Measurements from ENCODE around the gene ZBTB17. TPM values are rescaled to one million over a fixed set of nuclear protein-coding genes. Genes with fewer than 3 reads are reported as not detected.

Gene ZBTB17
- total and polyA plus RNA-seq, 2 of the 8 experiments (the other 6 are each of a cell fraction or from before 2014, with no cell fraction given), result 24.7 to 36.2 TPM

DNA sequence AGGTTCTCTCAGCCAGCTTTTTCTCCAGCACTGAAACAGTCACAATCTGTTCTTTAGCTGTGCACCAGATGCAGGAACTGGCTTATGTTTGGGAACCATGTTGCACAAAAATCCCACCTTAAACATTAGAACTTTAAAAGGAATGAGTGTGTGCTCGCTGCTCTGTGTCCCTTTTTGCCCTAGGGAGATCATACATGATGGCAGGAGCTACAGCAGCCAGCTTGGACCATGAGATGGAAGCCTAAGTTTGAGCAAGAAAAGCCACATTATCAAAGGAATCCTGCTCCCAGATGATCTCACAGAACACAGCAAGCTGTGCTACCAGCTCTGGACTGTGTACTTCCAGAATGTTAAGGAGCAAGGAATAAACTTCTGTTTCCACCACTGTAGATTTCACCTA lies 3.5 kb downstream of the ZBTB17 start:
- Histone ChIP-seq H4K91ac (replicated peaks; ENCODE audit: insufficient read length, low read length) (no peak overlapping the region), H2BK15ac (ENCODE audit: low read length) (no peak overlapping the region), H3K27ac (ENCODE audit: low read depth, low read length) (no peak overlapping the region), H2BK20ac (ENCODE audit: low read length) (no peak overlapping the region), H3K79me1 (ENCODE audit: low read depth, low read length) (peaks cover 8% of the 10 kb centered on the region; the same call in 1 of the 2 replicates), H3K79me2 (ENCODE audit: control insufficient read depth in 1 of 2, insufficient read depth in 2 of 2, low read length in 2 of 2) (peaks cover 0 to 12% of the 10 kb centered on the region in 2 experiments; a peak in 2 of 4 replicates), H4K20me1 (replicated peaks in 1 of 2; ENCODE audit: control insufficient read depth in 1 of 2, insufficient read depth in 2 of 2, low read length in 2 of 2) (peaks cover 0 to 3% of the 10 kb centered on the region in 2 experiments), H2AFZ (ENCODE audit: low read length) (no peak overlapping the region), H3K4me2 (ENCODE audit: insufficient read depth in 1 of 2, low read depth in 2 of 2, low read length in 2 of 2) (no peak overlapping the region), H2AK5ac (ENCODE audit: low read depth, low read length) (no peak overlapping the region), H2BK5ac (ENCODE audit: low read depth, low read length) (no peak overlapping the region), H3K18ac (ENCODE audit: extremely low read depth, low read length) (no peak overlapping the region), H3K56ac (replicated peaks; ENCODE audit: insufficient read length, low read depth, low read length) (no peak overlapping the region), H3K4me3 (ENCODE audit: extremely low read depth in 1 of 4, insufficient read depth in 2 of 4, low read depth in 3 of 4, low read length in 4 of 4) (no peak overlapping the region), H4K5ac (ENCODE audit: insufficient read length, low read depth, low read length) (no peak overlapping the region), H3K14ac (ENCODE audit: insufficient read length) (no peak overlapping the region), H3K27me3 (replicated peaks in 1 of 4; ENCODE audit: control insufficient read depth in 3 of 4, extremely low read depth in 1 of 4, insufficient read depth in 3 of 4, low read length in 3 of 4) (no peaks in the 10 kb centered on the region), H2BK120ac (replicated peaks; ENCODE audit: low read depth, low read length) (no peak overlapping the region), H3K4me1 (replicated peaks in 1 of 4; ENCODE audit: control insufficient read depth in 3 of 4, insufficient read depth in 4 of 4, low read length in 3 of 4) (peaks cover 0 to 4% (median 0%) of the 10 kb centered on the region in 4 experiments; a peak in 1 of 7 replicates), H2BK12ac (ENCODE audit: low read depth, low read length) (no peak overlapping the region), H3K23me2 (ENCODE audit: low read depth, low read length) (no peaks in the 10 kb centered on the region), H3K36me3 (ENCODE audit: control insufficient read depth in 2 of 4, insufficient read depth in 4 of 4, low read length in 3 of 4) (peaks cover 0 to 16% (median 8%) of the 10 kb centered on the region in 4 experiments; a peak in 6 of 8 replicates), H3K23ac (ENCODE audit: insufficient read length) (no peak overlapping the region), H3K9me3 (ENCODE audit: insufficient read depth in 2 of 2, low read depth in 1 of 2, low read length in 1 of 2) (peaks cover 12 to 13% of the 10 kb centered on the region in 2 experiments), H3K9ac (replicated peaks in 1 of 4; ENCODE audit: extremely low read depth in 1 of 4, low read depth in 3 of 4, low read length in 3 of 4) (no peak overlapping the region), H3K4ac (replicated peaks; ENCODE audit: insufficient read length, low read depth, low read length) (no peak overlapping the region), H4K8ac (ENCODE audit: extremely low read depth, insufficient read depth, low read length) (no peak overlapping the region)
- TF ChIP-seq FOSL1 (IDR thresholded peaks at IDR 0.05; ENCODE audit: insufficient read depth, low read depth, low read length) (no peak), KDM4A (IDR thresholded peaks at IDR 0.05; ENCODE audit: low read depth, low read length, severe bottlenecking) (no peak), KDM5A (IDR thresholded peaks at IDR 0.05; ENCODE audit: low read length) (no peak), CEBPB (IDR thresholded peaks at IDR 0.05; ENCODE audit: low read depth, low read length) (no peak), YY1 (IDR thresholded peaks at IDR 0.05; ENCODE audit: low read depth, low read length) (no peak), CHD1 (IDR thresholded peaks at IDR 0.05; ENCODE audit: low read depth, low read length) (no peak), CTBP2 (IDR thresholded peaks at IDR 0.05; ENCODE audit: borderline replicate concordance, insufficient read depth, insufficient read length, low read length) (no peak), POLR2A (IDR thresholded peaks at IDR 0.05; ENCODE audit: control extremely low read depth in 1 of 2, low read depth in 2 of 2, low read length in 2 of 2) (no peak), MAFK (IDR thresholded peaks at IDR 0.05; ENCODE audit: low read depth, low read length) (no peak)
- POLR2A ChIA-PET (ENCODE audit: partially characterized antibody), result interaction anchor here (0.6 to 1.6 kb wide), 2 partner anchors 8 to 10 kb away, joined by 3 to 4 read pairs; no protein-coding TSS in a partner anchor
- DNase-seq (ENCODE audit: low read depth in 1 of 2, low spot score in 2 of 2), result no peak
- FAIRE-seq, result no peak
- CTCF ChIA-PET (ENCODE audit: partially characterized antibody), result interaction anchor here (1.0 to 5.7 kb wide), 4 partner anchors 14 to 180 kb away, joined by 3 to 53 read pairs (median 8); no protein-coding TSS in a partner anchor
- WGBS, 2 experiments (ENCODE audit: extremely low coverage in 1 of 2, insufficient coverage in 1 of 2, insufficient read length in 1 of 2, insufficient replicate concordance in 2 of 2, low coverage in 1 of 2, low lambda C conversion rate in 2 of 2, missing lambda C conversion rate in 1 of 2), result 100% methylated on average over 1 of the region's 1 CpG; no CpG with 5 or more reads in 1 of the 2 experiments

Measured in H1 (cell line).